IPS-15b (cell line): Measurements from ENCODE around the gene GJA4.

Experiments used
- H3K27me3 ChIP-seq: one replicate; pipeline ENCODE4 v1.6.1; 2013; ENCODE audit warnings: low read length; ENCODE audit not compliant: control insufficient read depth, insufficient read depth
- H3K36me3 ChIP-seq: one replicate; pipeline ENCODE4 v1.6.1; 2013; ENCODE audit warnings: low read length; ENCODE audit not compliant: control insufficient read depth, insufficient read depth
- H3K4me1 ChIP-seq: one replicate; pipeline ENCODE4 v1.6.1; 2013; ENCODE audit warnings: mild to moderate bottlenecking, low read length; ENCODE audit not compliant: control insufficient read depth, insufficient read depth
- H3K4me3 ChIP-seq: one replicate; pipeline ENCODE4 v1.5.1; 2013; ENCODE audit warnings: low read depth, low read length
- H3K9ac ChIP-seq: one replicate; pipeline ENCODE4 v1.6.1; 2013; ENCODE audit warnings: low read depth, mild to moderate bottlenecking, low read length
- H3K9me3 ChIP-seq: one replicate; pipeline ENCODE4 v1.6.1; 2013; ENCODE audit warnings: mild to moderate bottlenecking, low read length; ENCODE audit not compliant: control insufficient read depth, insufficient read depth

The GJA4 gene

DNA sequence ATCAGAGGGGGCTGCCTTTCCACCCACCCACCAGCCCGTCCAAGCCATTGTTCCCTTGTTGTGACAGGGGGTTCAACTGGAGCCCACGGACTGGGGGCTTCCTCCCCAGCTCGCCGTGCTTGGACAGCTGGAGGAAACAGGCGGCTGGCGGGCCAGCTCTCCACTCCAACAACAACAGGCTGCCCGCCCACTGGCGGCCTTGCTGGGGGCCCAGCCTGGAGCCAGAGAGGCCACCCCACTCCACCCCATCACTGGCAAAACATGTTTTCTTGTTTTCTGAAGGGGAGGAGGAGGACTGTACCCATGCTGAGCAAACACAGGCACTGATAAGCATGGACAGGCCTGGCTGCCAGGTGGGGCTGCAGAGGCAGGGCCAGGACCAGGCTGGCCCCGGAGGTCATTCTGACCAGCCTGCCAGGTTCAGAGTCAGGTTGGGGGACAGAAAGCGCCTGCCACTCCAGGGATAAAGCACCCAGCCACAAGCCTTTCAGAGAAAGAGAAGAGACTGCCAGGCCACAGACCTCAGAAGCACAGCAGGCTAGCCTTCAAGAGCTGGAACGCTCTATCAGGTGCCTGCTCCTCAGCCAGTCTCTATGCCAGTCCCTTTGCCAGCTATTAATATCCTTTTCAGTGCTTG, 32.8 kb downstream of the GJA4 start:
- Histone ChIP-seq H3K36me3 (no peaks in the 10 kb centered on the region), H3K27me3 (no peaks in the 10 kb centered on the region), H3K9ac (no peak overlapping the region)

GRCh38 chr1:34827341-34827941, 34.6 kb downstream of the GJA4 start:
- Histone ChIP-seq H3K9ac (no peak overlapping the region), H3K27me3 (no peaks in the 10 kb centered on the region), H3K9me3 (no peaks in the 10 kb centered on the region), H3K4me3 (no peak overlapping the region), H3K4me1 (no peaks in the 10 kb centered on the region), H3K36me3 (no peaks in the 10 kb centered on the region)

More for the DNA sequence above, 32.8 kb downstream of the GJA4 start:
- Histone ChIP-seq H3K4me3 (no peak overlapping the region), H3K9me3 (no peaks in the 10 kb centered on the region), H3K4me1 (no peaks in the 10 kb centered on the region)

DNA sequence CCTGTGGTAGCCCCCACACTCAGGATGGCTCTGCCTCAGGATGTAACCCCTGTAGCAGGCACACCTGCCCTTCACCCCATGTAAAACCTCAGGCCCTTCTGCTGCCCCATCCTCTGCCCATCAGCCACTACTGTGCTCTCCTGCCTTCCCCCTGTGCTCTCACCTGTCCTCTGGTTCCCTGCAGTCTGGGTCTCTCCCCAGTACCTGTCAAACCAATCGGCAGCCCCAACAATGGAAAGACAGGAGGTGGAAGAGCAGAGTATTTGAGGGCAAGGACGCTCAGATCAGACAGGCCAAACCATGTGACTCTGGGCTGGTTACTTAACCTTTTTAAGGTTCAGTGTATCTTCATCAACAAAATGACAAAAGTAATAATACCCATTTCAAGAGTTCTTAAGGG, 35.8 kb downstream of the GJA4 start:
- Histone ChIP-seq H3K36me3 (no peaks in the 10 kb centered on the region), H3K9ac (no peak overlapping the region), H3K4me3 (no peak overlapping the region), H3K4me1 (no peaks in the 10 kb centered on the region), H3K9me3 (no peaks in the 10 kb centered on the region), H3K27me3 (no peaks in the 10 kb centered on the region)

DNA sequence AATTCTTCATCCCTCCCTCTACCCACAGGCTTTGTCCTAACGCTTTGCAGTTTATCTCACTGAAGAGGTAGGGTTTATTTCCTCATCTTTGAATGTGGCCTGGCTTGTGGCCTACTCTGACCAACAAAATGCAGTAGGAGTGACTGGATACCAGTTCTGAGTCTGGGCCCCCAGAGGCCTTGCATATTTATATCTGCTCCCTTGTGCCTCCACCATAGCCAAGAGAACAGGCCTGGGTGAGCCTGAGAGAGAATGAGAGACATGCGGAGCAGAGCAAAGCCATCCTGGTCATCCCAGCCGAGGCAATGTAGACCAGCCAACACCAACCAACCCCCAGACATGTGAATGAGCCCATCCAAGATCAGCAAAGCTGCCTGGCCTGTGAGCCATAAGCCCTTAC, 36.5 kb downstream of the GJA4 start:
- H3K36me3 ChIP-seq = no peaks in the 10 kb centered on the region
- no peak overlapping the region for H3K4me3 ChIP-seq
- H3K9me3 ChIP-seq = no peaks in the 10 kb centered on the region
- H3K9ac ChIP-seq = no peak overlapping the region
- H3K4me1 ChIP-seq = no peaks in the 10 kb centered on the region
- H3K27me3 ChIP-seq = no peaks in the 10 kb centered on the region

- Histone ChIP-seq H3K9ac (no peak overlapping the region), H3K4me1 (no peaks in the 10 kb centered on the region), H3K36me3 (no peaks in the 10 kb centered on the region), H3K9me3 (no peaks in the 10 kb centered on the region), H3K4me3 (no peak overlapping the region), H3K27me3 (no peaks in the 10 kb centered on the region)
Observed at GRCh38 chr1:34831721-34832246, 39.0 kb downstream of the GJA4 start.

GRCh38 chr1:34833711-34834110, 40.9 kb downstream of the GJA4 start:
- H3K36me3 ChIP-seq = no peaks in the 10 kb centered on the region
- no peak overlapping the region for H3K9ac ChIP-seq
- H3K27me3 ChIP-seq = no peaks in the 10 kb centered on the region
- H3K4me1 ChIP-seq = no peaks in the 10 kb centered on the region
- no peaks in the 10 kb centered on the region for H3K9me3 ChIP-seq
- no peak overlapping the region for H3K4me3 ChIP-seq

GRCh38 chr1:34839526-34840305, 46.9 kb downstream of the GJA4 start:
- H3K36me3 ChIP-seq = no peaks in the 10 kb centered on the region
- no peak overlapping the region for H3K4me3 ChIP-seq
- H3K9ac ChIP-seq = no peak overlapping the region
- no peaks in the 10 kb centered on the region for H3K27me3 ChIP-seq
- peaks cover 22% of the 10 kb centered on the region for H3K4me1 ChIP-seq
- H3K9me3 ChIP-seq = no peaks in the 10 kb centered on the region

- H3K4me1 ChIP-seq = peaks cover 26% of the 10 kb centered on the region
- no peaks in the 10 kb centered on the region for H3K36me3 ChIP-seq
- H3K9me3 ChIP-seq = no peaks in the 10 kb centered on the region
- H3K9ac ChIP-seq = no peak overlapping the region
- no peak overlapping the region for H3K4me3 ChIP-seq
- H3K27me3 ChIP-seq = no peaks in the 10 kb centered on the region
Observed at GRCh38 chr1:34840426-34840825, 47.6 kb downstream of the GJA4 start.

- Histone ChIP-seq H3K9me3 (no peaks in the 10 kb centered on the region), H3K9ac (no peak overlapping the region), H3K36me3 (no peaks in the 10 kb centered on the region), H3K4me3 (no peak overlapping the region), H3K27me3 (no peaks in the 10 kb centered on the region), H3K4me1 (peaks cover 28% of the 10 kb centered on the region)
Observed at GRCh38 chr1:34842073-34842472, 49.3 kb downstream of the GJA4 start.

DNA sequence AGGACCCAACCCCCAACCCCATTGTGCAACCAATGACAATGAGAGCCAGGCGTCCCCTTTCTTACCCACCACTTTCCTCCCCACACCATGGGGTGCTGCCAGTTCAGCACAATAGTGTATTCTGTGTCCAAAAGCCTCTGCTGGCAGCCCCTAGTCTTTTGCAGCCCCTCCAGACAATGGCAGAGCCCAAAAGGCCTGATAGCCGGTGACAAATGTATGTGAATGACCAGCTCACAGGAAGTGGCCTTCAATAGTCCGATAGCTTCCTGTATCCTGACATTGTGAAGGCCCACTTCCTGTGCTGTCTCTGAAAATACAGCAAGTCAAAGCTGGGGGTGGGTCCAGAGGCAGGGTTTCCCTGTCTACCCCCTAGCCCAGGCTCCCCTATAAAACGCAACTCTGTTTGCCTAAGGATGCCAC, 50.2 kb downstream of the GJA4 start:
- H3K4me1 ChIP-seq = peaks cover 28% of the 10 kb centered on the region
- no peak overlapping the region for H3K9ac ChIP-seq
- no peak overlapping the region for H3K4me3 ChIP-seq
- H3K9me3 ChIP-seq = no peaks in the 10 kb centered on the region
- H3K27me3 ChIP-seq = no peaks in the 10 kb centered on the region
- no peaks in the 10 kb centered on the region for H3K36me3 ChIP-seq

GRCh38 chr1:34843392-34844251, 50.8 kb downstream of the GJA4 start:
- Histone ChIP-seq H3K27me3 (no peaks in the 10 kb centered on the region), H3K9me3 (no peaks in the 10 kb centered on the region), H3K4me3 (no peak overlapping the region), H3K9ac (no peak overlapping the region), H3K4me1 (peaks cover 31% of the 10 kb centered on the region), H3K36me3 (no peaks in the 10 kb centered on the region)
